SK-N-SH (cell line): ENCODE data around the gene RHOA. TPM values are rescaled to one million over a fixed set of nuclear protein-coding genes. Genes with fewer than 3 reads are reported as not detected.

Experiments
- CTCF ChIA-PET: fragments of 300-600, 350-600 bp; formaldehyde crosslinking; extraction: SDS; loops from one replicate; lab custom pipeline; 2021; lab: Yijun Ruan, JAX
- POLR2A ChIA-PET: fragments of 350-600 bp; sonication (Branson Sonifier 250); formaldehyde crosslinking; extraction: SDS; loops from one replicate; lab custom pipeline; 2020; ENCODE audit warnings: antibody characterized with exemption, inconsistent platforms; lab: Yijun Ruan, JAX
- DNase-seq: peaks from one replicate; pipeline ENCODE4 v3.0.0; 2012
- H2AFZ ChIP-seq: fragments of 200-600 bp; sonication (generic); 2 replicates; pipeline ENCODE4 v1.8.1; 2016; ENCODE audit warnings: antibody characterized with exemption, mild to moderate bottlenecking, low read depth
- H3F3A ChIP-seq: fragments of 200-600 bp; sonication (generic); replicated peaks from 2 replicates; pipeline ENCODE3; 2016; ENCODE audit warnings: antibody characterized with exemption, mild to moderate bottlenecking; ENCODE audit not compliant: insufficient read depth
- H3K27ac ChIP-seq, 2 experiments: fragments of 200-500 bp in 1 of 2; fragments of 200-600 bp in 1 of 2; sonication (Bioruptor generic) in 1 of 2; sonication (generic), shearing (Covaris generic) in 1 of 2; 2 replicates each; pipeline versions ENCODE4 v1.5.1 to v1.6.1; 2014 to 2016; ENCODE audit warnings: low read depth in 2 of 2, inconsistent platforms in 1 of 2, low read length in 1 of 2, mild to moderate bottlenecking in 1 of 2, mixed read lengths in 1 of 2
- H3K27me3 ChIP-seq: fragments of 200-600 bp; sonication (generic), shearing (Covaris generic); 2 replicates; pipeline ENCODE4 v1.6.1; 2016; ENCODE audit warnings: mixed run types; ENCODE audit not compliant: insufficient read depth
- H3K36me3 ChIP-seq, 2 experiments: fragments of 200-500 bp in 1 of 2; fragments of 200-600 bp in 1 of 2; sonication (Bioruptor generic) in 1 of 2; sonication (generic) in 1 of 2; replicated peaks in 1 of 2; 2 replicates each; pipeline versions ENCODE3 to v1.5.1; 2014 to 2016; ENCODE audit warnings: low read length in 1 of 2, mild to moderate bottlenecking in 1 of 2; ENCODE audit not compliant: insufficient read depth in 2 of 2, control insufficient read depth in 1 of 2
- H3K4me1 ChIP-seq, 2 experiments: fragments of 200-500 bp in 1 of 2; fragments of 200-600 bp in 1 of 2; sonication (Bioruptor generic) in 1 of 2; sonication (generic), shearing (Covaris generic) in 1 of 2; 2 replicates each; pipeline versions ENCODE4 v1.5.1 to v1.6.1; 2014 to 2016; ENCODE audit warnings: low read depth in 1 of 2, low read length in 1 of 2, mixed run types in 1 of 2; ENCODE audit not compliant: insufficient read depth in 2 of 2, control insufficient read depth in 1 of 2
- H3K4me2 ChIP-seq: fragments of 200-600 bp; sonication (generic), shearing (Covaris generic); 2 replicates; pipeline ENCODE4 v1.6.1; 2017; ENCODE audit warnings: mixed run types
- H3K4me3 ChIP-seq, 2 experiments: fragments of 200-500 bp in 1 of 2; fragments of 200-600 bp in 1 of 2; sonication (Bioruptor generic) in 1 of 2; sonication (generic), shearing (Covaris generic) in 1 of 2; 2 replicates each; pipeline versions ENCODE4 v1.5.1 to v1.8.1; 2014 to 2016; ENCODE audit warnings: low read depth in 2 of 2, inconsistent platforms in 1 of 2, low read length in 1 of 2, mild to moderate bottlenecking in 1 of 2, mixed read lengths in 1 of 2, moderate library complexity in 1 of 2
- H3K79me2 ChIP-seq: fragments of 200-600 bp; sonication (generic); 2 replicates; pipeline ENCODE4 v1.8.1; 2017; ENCODE audit warnings: mild to moderate bottlenecking; ENCODE audit not compliant: insufficient read depth
- H3K9ac ChIP-seq: fragments of 200-600 bp; sonication (generic); 2 replicates; pipeline ENCODE4 v1.6.1; 2017; ENCODE audit warnings: mixed run types
- H3K9me2 ChIP-seq: fragments of 200-600 bp; sonication (generic); 2 replicates; pipeline ENCODE4 v1.6.1; 2017; ENCODE audit warnings: mixed run types
- H3K9me3 ChIP-seq: fragments of 200-600 bp; sonication (generic); 2 replicates; pipeline ENCODE4 v1.6.1; 2017; ENCODE audit warnings: mixed run types, mild to moderate bottlenecking, moderate library complexity
- H4K20me1 ChIP-seq: fragments of 200-600 bp; sonication (generic); 2 replicates; pipeline ENCODE4 v1.6.1; 2017; ENCODE audit warnings: mild to moderate bottlenecking, mixed run types; ENCODE audit not compliant: insufficient read depth
- CHD2 ChIP-seq: fragments of 150-350 bp; IDR thresholded peaks from 2 replicates; pipeline ENCODE4 v1.6.1; 2018; ENCODE audit warnings: low read length; ENCODE audit not compliant: partially characterized antibody
- ELF1 ChIP-seq: IDR thresholded peaks from 2 replicates; pipeline ENCODE4 v1.4.0; 2012
- EZH2phosphoT487 ChIP-seq: fragments of 200-600 bp; sonication (generic); IDR thresholded peaks from 2 replicates; pipeline ENCODE4 v1.6.1; 2017; ENCODE audit warnings: low read depth, mixed run types, mild to moderate bottlenecking, antibody characterized with exemption, moderate library complexity, borderline replicate concordance
- FOSL2 ChIP-seq: IDR thresholded peaks from 2 replicates; pipeline ENCODE4 v1.4.0; 2012; ENCODE audit warnings: low read depth, mild to moderate bottlenecking, moderate library complexity, borderline replicate concordance
- FOXJ3 ChIP-seq: sonication (generic); formaldehyde crosslinking; IDR thresholded peaks from 2 replicates; pipeline ENCODE4 v1.5.1; 2020; ENCODE audit warnings: mild to moderate bottlenecking, missing genetic modification reagents
- FOXM1 ChIP-seq: IDR thresholded peaks from 2 replicates; pipeline ENCODE4 v1.4.0; 2012; ENCODE audit warnings: low read depth, mild to moderate bottlenecking
- GABPA ChIP-seq: IDR thresholded peaks from 2 replicates; pipeline ENCODE4 v1.4.0; 2012; ENCODE audit warnings: low read depth, mild to moderate bottlenecking
- MXI1 ChIP-seq: IDR thresholded peaks from 2 replicates; pipeline ENCODE4 v1.6.1; 2012; ENCODE audit warnings: mild to moderate bottlenecking, low read depth, low read length, improper control_type of control experiment
- NRF1 ChIP-seq: IDR thresholded peaks from 2 replicates; pipeline ENCODE4 v1.6.1; 2012; ENCODE audit warnings: low read depth, mild to moderate bottlenecking, low read length
- PBX3 ChIP-seq: IDR thresholded peaks from 2 replicates; pipeline ENCODE4; 2012
- POLR2AphosphoS5 ChIP-seq: IDR thresholded peaks from 2 replicates; pipeline ENCODE4 v1.6.1; 2012; ENCODE audit warnings: low read depth, low read length
- RFX5 ChIP-seq: IDR thresholded peaks from 2 replicates; pipeline ENCODE4 v1.6.1; 2012; ENCODE audit warnings: mild to moderate bottlenecking, improper control_type of control experiment, low read length
- RXRA ChIP-seq: IDR thresholded peaks from 2 replicates; pipeline ENCODE4 v1.4.0; 2012; ENCODE audit warnings: low read depth, mild to moderate bottlenecking, borderline replicate concordance
- YY1 ChIP-seq: IDR thresholded peaks from 2 replicates; pipeline ENCODE4 v1.4.0; 2012; ENCODE audit warnings: low read depth, mild to moderate bottlenecking
- WGBS: methylation state at CpG from one replicate; pipeline ENCODE4 v1.1.6; 2017; ENCODE audit warnings: low lambda C conversion rate; 5-methylcytosine and 5-hydroxymethylcytosine counted together
- polyA plus RNA-seq, 3 experiments: library from polyadenylated mRNA; depleted of rRNA; stranded (reverse); fragments of >200 nt; gene quantifications; 2 replicates each; pipeline ENCODE4 v1.2.3, GENCODE V29; 2012
- TF ChIP-seq, protein P1 (sequence below): fragments of 150-350 bp; IDR thresholded peaks from 2 replicates; pipeline ENCODE4 v1.6.1; 2017; ENCODE audit warnings: antibody characterized with exemption, low read length, low read depth, borderline replicate concordance
- TF ChIP-seq, protein P2 (sequence below): fragments of 200-600 bp; sonication (generic); IDR thresholded peaks from 2 replicates; pipeline ENCODE4 v1.6.1; 2017; ENCODE audit warnings: antibody characterized with exemption, mild to moderate bottlenecking, moderate library complexity

The RHOA gene
- polyA plus RNA-seq, 1 of the 3 experiments (the other 2 are of a cell fraction): 312 TPM

DNA sequence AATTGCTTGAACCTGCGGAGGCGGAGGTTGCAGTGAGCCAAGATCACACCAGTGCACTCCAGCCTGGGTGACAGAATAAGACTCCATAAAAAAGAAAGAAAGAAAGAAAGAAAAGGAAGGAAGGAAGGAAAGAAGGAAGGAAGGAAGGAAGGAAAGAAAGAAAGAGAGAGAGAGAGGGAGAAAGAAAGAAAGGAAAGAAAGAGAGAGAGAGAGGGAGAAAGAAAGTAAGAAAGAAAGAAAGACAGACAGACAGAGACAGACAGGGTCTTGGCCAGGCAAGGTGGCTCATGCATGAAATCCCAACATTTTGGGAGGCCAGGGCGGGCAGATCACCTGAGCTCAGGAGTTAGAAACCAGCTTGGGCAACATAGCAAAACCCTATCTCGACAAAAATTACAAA lies 41.8 kb upstream of the RHOA start:
- Histone ChIP-seq H3K9me2 (no peaks in the 10 kb centered on the region), H3K9me3 (no peaks in the 10 kb centered on the region), H3K4me3 (no peak overlapping the region), H2AFZ (no peak overlapping the region), H3K9ac (no peak overlapping the region), H3K79me2 (no peaks in the 10 kb centered on the region), H3K27me3 (no peaks in the 10 kb centered on the region), H3K4me2 (no peak overlapping the region), H3K36me3 (no peaks in the 10 kb centered on the region), H3K27ac (no peak overlapping the region)
- ChIA-PET CTCF (interaction anchor here (1.8 kb wide), 1 partner anchor 283 kb away, joined by 5 read pairs; the partner anchor contains the start of gene KLHDC8B), POLR2A (no interaction called here)
- DNase-seq: no peak
- TF ChIP-seq, protein P1, sequence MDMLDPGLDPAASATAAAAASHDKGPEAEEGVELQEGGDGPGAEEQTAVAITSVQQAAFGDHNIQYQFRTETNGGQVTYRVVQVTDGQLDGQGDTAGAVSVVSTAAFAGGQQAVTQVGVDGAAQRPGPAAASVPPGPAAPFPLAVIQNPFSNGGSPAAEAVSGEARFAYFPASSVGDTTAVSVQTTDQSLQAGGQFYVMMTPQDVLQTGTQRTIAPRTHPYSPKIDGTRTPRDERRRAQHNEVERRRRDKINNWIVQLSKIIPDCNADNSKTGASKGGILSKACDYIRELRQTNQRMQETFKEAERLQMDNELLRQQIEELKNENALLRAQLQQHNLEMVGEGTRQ: no peak
- no peak for TF ChIP-seq FOSL2
- no peak for TF ChIP-seq MXI1
- TF ChIP-seq ELF1: no peak
- TF ChIP-seq, all 33 proteins: peak for 0
- Histone ChIP-seq H3K4me1 (peaks cover 0 to 7% of the 10 kb centered on the region in 2 experiments; a peak in 1 of 4 replicates), H4K20me1 (no peaks in the 10 kb centered on the region), H3F3A (peaks cover 5% of the 10 kb centered on the region)
- 93% methylated on average over 4 of the region's 4 CpGs for WGBS

GRCh38 chr3:49445391-49445790 lies 33.6 kb upstream of the RHOA start:
- no peak overlapping the region for H3K4me2 ChIP-seq
- H3K4me1 ChIP-seq: no peaks in the 10 kb centered on the region
- H4K20me1 ChIP-seq: no peaks in the 10 kb centered on the region
- H3K9me3 ChIP-seq: no peaks in the 10 kb centered on the region
- no peak overlapping the region for H3K27ac ChIP-seq
- ChIA-PET POLR2A (no interaction called here), CTCF (interaction anchor here (0.9 to 2.0 kb wide), 4 partner anchors 30 to 275 kb away, joined by 3 to 10 read pairs (median 4); partner anchors contain the start of genes KLHDC8B and USP4)
- no peaks in the 10 kb centered on the region for H3K79me2 ChIP-seq
- no peak overlapping the region for H2AFZ ChIP-seq
- 97% methylated on average over 5 of the region's 5 CpGs for WGBS
- TF ChIP-seq, protein P2, sequence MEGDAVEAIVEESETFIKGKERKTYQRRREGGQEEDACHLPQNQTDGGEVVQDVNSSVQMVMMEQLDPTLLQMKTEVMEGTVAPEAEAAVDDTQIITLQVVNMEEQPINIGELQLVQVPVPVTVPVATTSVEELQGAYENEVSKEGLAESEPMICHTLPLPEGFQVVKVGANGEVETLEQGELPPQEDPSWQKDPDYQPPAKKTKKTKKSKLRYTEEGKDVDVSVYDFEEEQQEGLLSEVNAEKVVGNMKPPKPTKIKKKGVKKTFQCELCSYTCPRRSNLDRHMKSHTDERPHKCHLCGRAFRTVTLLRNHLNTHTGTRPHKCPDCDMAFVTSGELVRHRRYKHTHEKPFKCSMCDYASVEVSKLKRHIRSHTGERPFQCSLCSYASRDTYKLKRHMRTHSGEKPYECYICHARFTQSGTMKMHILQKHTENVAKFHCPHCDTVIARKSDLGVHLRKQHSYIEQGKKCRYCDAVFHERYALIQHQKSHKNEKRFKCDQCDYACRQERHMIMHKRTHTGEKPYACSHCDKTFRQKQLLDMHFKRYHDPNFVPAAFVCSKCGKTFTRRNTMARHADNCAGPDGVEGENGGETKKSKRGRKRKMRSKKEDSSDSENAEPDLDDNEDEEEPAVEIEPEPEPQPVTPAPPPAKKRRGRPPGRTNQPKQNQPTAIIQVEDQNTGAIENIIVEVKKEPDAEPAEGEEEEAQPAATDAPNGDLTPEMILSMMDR: no peak
- TF ChIP-seq EZH2phosphoT487: no peak
- no peak for TF ChIP-seq CHD2
- no peak for TF ChIP-seq FOXM1
- TF ChIP-seq GABPA: no peak
- no peak for TF ChIP-seq YY1
- no peak for TF ChIP-seq NRF1
- TF ChIP-seq FOXJ3: no peak
- TF ChIP-seq, protein P1: no peak
- no peak for TF ChIP-seq RXRA
- TF ChIP-seq POLR2AphosphoS5: no peak
- no peak for TF ChIP-seq RFX5
- TF ChIP-seq PBX3: no peak
- no peaks in the 10 kb centered on the region for H3K9me2 ChIP-seq
- peaks cover 9% of the 10 kb centered on the region for H3F3A ChIP-seq
- H3K9ac ChIP-seq: no peak overlapping the region
- H3K4me3 ChIP-seq: no peak overlapping the region
- no peak for DNase-seq
- H3K36me3 ChIP-seq: no peaks in the 10 kb centered on the region
- no peaks in the 10 kb centered on the region for H3K27me3 ChIP-seq
